Activated T-cell treated with anti-CD3 and anti-CD28 coated beads for 1 hour (primary cell): Measurements from ENCODE around the gene FBP1.
"Not testable (repeated sequence)": the region's sequence is repeated elsewhere in the genome, so short reads cannot be mapped to it uniquely, and the experiment has no call there.

Experiments used
- DNase-seq: peaks from one replicate; pipeline ENCODE4 v3.0.0-alpha.2; 2020; ENCODE audit warnings: low read depth

Gene FBP1

DNA sequence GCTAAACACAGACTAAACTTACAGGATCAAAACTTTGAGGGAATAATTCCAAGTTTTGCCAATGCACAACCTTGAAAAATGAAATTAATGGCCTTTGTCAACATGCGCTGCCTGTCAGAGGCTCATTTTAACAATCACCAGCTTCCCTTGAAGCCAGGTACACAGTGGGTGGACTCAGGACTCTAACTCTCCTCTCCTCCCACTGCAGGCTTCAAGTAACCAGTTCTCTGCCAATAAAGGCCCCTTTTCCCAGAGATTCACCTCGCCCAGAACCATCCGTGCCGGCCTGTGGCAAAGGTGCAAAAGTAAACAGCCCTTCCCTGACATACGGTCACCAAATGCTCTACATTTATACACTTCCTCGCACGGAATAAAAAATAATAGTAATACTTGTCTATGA, 27.2 kb downstream of the FBP1 start:
- no peak for DNase-seq

DNA sequence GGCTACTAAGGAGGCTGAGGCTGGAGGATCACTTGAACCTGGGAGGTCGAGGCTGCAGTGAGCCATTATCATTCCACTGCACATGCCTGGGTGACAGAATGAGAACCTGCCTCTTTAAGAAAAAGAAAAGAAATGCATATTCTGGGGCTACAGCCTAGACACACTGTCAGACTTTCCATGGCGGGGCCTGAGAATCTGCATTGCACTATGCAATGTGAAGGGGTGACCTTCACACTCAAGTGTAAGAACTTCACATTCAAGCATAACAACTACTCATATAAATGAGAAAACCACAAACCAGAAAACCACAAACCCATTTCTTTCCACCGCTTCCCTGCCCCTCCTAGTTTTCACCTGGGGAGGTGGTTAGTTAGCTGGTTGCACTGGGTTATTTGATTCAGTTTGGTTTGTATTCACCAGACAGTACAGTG, 27.7 kb downstream of the FBP1 start:
- no peak for DNase-seq

DNA sequence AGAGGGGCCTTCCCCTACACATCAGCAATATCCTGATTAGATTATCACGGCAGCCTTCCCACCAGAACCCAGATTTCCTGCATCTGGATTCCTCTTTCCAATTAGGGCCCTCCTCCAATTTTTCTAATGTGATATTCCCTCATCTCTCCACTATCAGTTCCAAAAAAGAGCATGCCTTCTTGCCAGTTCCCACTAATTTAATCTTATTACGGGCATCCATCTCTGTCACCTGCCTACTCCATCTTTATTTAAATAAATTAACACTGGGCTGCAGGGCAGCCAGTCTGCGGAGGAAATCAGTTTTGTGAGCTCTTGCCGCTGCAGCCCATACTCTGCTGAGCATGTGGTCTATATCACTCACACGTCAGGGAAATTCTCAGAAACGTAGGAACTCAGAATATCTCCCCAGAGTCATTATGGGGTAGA, 29.1 kb downstream of the FBP1 start:
- no peak for DNase-seq

DNA sequence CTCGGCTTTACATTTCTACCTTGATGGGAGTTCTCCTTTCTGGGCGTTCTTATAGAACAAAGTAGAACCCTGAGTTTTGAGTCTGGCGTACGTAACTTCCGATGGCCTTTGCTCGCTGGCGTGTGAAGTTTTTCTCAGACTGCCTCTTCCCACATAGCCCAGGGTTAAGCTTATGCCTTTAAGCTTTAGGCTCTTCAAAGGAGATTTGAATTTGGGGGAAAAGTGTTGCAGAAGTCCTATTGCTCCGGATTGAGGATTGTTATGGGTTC, 32.0 kb downstream of the FBP1 start:
- no peak for DNase-seq

DNA sequence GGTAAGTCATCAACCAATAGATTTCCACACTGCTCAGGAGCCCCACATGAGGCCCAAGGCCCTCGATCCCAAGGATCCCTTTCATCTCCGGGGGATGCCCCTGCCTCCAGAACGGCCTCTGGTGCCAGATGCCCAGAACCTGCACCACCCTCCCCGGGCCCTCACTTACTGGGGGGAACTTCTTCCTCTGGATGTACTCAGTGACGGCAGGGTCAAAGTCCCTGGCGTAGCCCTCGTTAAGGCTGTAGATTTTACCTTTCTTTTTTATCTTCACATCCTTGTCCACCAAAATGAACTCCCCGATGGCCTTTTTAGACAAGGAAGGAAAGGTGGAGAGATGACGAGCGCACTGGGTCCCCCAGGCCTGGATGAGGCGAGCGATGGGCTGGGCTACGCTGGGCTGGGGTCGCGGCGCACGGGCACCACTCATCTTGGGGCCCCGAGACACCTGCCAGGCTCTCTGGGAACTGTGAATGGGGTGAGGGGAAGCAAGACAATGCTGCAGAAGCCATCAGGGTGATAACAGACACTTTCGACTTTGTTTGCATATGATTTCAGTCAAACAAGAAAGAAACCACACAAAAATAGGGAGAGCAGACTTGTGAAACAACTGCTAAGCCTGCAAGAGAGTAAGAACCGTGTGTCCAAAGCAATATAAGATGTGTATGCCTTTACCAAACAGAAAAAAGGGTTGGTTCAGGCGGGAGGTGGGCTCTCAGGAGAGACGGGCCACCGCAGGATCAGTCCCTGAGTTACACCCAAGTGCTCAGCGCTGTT, 32.5 kb downstream of the FBP1 start:
- DNase-seq = no peak

DNA sequence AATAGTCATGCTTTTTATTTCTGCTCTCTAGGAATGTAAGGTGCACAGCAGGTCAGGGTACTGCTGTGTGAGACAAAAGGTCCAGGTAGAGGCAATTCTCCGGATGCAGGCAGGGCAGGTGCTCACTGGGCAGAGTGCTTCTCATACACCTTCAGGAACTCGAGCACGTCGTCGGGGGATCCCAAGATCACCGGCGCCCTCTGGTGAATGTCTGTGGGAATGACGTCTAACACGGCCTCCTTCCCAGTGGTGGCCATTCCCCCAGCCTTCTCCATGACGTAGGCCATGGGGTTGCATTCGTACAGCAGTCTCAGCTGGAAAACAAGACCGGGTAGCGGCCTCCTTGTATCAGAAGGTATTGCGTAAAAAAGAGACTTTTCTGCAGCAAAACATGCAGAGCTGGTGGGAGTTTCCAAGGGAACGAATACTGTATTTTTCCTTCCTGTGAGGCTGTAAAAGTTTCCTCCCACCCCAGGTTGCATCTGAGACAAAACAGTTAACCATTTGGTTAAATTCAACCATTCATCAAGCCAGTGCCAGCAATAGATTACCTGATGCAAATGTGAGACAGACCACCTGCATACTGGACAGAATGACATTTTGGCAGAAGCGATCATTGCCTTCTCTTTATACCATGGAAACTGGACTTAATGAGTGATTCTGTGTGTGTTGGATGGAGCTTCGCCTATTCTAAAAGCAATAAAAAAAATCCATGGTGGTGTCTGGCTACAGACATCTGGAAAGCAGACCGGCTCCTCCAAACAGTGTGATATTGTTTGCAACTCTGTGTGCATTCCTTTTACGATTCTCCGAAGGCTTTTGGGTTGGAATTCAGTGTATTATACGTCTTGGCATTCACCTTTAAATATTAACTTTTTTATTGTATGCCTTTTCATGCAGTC, 35.8 kb downstream of the FBP1 start:
- peak; percentile 38 for DNase-seq

DNA sequence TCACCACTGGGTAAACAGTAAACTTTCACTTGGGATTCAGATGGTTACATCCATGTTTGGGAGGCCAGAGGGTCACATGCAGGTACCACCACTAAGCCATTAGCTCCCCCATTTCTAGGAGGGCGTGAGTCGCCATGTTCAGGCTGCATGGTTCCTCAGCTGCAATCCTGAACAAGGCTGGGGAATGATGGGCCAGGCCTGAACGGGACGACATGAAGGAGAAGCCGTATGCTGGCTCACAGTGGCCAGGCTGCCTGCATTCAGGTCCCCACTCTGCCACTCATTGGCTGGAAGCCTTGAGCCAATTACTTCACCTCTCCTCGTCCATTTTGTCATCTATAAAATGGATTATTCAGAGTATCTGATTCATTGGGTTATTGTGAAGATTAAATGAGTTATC, 36.7 kb downstream of the FBP1 start:
- DNase-seq = no peak

DNA sequence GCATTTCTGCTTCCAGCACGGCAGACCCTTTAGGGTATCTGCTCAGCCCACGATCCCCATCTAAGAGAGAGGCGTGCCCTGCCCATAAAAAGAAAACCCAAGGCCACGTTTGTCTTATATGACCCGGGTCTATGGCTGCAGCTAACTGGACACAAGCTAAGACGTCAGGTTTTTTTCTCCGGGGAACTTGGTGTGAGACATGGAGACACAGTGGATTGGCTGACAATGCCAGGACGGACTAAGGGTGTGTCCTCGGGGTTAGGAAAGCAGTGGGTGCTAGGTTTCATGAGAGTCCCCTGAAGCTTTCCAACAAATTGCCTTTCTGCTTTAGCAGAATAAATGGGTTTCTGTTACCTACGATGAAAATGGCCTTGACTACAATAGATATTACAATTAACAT, 38.6 kb downstream of the FBP1 start:
- DNase-seq = no peak

DNA sequence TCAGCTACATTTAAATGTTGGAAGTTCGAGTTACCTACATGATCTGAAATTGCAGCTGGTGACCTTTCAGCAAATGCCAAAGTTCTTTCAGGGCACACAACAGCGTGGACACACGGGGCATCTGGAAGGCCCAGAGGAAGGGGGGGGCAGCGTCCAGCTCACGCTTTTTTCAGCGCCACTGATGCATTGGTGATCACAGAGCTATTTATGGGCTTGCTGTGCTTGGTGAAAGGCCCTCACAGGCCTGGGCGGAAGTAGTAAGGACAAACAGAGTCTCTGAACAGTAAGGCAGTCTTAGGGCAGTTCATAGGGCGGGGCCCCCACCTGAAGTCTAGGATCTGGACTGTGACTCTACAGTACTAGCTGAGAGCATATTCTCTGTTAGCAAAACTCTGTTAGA, 39.1 kb downstream of the FBP1 start:
- DNase-seq = no peak

DNA sequence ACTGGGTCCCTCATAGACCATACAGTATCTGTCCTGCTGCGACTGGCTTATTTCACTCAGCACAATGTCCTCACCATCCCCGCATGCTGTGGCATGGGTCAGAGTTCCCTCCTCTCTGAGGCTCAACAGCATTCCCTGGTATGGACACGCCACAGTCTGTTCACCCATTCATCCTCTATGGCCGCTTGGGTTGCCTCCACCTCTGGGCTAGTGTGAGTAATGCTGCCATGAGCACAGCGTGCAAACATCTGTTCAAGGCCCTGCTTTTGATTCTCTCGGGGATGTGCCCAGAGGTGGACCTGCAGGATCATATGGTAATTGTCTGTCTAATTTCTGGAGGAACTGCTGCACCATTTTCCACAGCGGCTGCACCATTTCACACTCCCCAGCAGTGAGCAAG, 40.2 kb downstream of the FBP1 start:
- no peak for DNase-seq

DNA sequence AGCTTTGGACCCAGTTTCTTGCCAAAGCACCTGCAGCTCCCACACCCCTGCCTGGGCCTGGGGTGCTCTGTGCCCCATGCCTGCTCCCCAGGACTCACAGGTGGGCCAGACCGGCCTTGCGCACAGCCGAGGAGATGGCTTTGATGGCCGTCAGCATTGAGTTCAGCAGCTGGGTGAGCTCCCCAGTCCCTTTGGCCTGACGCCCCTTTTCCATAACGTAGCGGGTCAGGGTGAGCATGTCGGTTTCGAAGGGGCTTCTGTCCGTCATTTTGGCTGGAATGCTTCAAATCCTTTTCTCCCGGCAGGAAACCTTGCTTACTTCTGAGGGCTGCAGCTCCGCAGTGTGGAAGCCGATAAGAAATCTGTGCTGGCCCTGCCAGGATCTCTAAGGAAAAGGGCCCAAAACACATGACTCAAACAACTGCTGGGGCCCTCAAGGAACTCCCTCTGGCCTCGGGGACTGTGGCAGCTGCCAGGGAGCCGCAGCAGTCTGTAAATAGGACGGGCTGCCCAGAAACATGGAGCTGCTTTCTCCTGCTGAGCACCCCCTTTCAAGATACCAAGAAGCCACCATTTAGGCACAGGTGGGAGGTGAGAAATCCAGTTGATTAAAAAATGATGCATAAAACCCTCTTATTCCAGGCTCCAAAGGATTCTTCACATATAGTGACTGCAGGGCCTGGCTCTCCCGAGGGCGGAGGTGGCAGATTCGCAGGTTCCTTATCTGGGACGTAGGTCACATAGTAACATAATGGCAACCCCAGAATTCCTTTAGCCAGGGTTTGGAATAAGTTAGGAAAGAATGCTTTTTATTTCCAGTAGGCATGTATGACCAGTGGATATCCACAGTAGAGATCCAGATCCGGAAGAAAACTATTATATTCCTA, 45.6 kb downstream of the FBP1 start, which contains the start of gene FBP2:
Gene FBP2, minus strand, starts transcription at position 366 of the 887 bp plus-strand sequence. Its CDS starts 98 bp downstream, at position 268.
- DNase-seq = no peak

DNA sequence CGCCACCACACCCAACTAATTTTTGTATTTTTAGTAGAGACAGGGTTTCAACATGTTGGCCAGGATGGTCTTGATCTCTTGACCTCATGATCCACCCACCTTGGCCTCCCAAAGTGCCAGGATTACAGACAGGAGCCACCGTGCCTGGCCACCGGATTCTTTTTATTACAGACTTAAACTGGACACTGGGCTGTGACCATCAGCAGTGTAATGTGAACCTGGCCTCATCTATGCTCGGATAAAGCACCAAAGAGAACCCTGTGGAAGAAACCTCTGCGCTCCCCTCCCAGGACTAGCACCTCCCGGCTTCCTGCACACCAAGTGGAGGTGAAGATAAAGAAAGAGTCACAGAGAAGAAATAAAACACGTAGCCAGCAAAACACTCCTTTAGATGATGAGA, 46.6 kb downstream of the FBP1 start:
- not testable (repeated sequence) for DNase-seq

DNA sequence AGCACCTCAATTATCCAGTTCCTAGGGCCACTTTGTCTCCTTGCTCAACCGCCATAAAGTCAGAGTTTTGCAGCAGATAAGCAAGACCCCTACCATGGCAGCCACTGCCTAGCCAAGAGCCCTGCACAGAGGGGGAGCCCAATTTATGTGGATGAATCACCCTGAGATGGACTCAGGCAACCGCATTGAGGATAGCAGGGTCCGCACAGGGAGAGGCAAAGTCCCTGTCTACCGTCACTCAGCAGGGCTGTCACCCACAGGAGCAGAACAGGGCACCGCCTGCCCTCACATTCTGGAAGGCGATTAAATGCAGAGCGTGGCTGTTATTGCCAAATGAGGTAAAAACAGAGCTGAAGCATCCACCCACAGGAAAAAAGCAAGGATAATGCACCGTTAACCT, 47.4 kb downstream of the FBP1 start:
- DNase-seq = no peak

DNA sequence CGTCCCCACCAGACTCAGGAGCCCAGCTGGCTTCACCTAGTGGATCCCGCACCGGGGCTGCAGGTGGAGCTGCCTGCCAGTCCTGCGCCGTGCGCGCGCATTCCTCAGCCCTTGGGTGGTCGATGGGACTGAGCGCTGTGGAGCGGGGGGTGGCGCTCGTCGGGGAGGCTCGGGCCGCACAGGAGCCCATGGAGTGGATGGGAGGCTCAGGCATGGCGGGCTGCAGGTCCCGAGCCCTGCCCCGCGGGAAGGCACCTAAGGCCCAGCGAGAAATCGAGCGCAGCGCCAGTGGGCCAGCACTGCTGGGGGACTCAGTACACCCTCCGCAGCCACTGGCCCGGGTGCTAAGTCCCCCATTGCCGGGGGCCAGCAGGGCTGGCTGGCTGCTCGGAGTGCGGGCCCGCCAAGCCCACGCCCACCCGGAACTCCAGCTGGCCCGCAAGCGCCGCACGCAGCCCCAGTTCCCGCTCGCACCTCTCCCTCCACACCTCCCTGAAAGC, 48.2 kb downstream of the FBP1 start:
- DNase-seq = not testable (repeated sequence)

DNA sequence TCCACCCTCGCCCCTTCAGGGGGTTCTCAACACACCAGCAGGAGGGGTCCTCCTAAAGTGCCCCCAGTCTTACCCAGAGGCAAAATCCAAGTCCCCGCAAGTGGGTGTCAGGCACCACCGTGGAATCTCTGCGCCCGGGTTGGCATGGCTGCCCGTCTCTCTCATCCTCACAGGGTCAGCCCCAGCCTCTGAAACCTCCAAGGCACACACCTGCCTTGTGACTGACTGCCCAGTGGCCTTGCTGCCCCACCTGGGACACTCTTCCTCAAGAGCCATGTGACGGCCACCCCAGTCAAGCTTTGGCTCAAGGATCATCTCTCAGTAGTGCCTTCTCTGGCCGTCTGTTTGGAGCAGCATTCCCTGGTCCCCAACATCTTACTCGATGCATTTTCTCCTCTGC, 50.6 kb downstream of the FBP1 start:
- DNase-seq = no peak

DNA sequence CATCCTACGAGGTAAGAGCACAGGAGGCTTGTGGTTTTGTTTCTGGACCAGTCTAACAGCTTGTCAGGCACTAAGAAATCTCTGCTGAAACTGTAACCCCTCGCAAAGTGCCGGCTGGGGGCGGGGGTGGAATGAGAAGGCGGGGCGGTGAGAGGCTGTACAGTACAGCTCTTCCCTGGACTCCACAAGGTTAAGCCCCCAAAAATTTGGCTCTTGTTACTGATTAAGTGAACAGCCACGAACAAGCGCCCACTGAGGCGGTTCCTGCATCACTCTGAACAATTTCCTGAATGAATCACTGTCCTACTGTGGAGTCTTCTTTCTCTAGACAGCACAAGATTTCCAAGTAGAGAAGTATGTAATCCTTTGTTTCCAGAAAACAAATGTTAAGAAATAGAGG, 52.5 kb downstream of the FBP1 start:
- no peak for DNase-seq

DNA sequence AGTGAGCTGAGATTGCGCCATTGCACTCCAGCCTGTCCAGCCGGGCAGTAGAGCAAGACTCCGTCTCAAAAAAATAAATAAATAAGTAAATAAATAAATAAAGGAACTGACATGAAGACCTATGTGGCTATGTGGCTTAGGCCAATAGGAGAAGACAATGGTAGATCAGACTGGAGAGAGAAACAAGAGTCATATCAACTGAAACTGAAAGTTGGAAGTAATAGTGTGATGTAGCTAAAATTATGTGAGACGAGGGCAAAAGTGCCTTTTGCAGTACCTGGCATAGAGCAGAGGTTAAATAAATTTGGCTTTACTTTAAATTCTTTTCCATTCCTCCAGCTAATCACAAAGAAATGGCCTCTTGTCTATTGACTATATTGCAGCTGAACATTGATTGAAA, 53.0 kb downstream of the FBP1 start:
- no peak for DNase-seq

DNA sequence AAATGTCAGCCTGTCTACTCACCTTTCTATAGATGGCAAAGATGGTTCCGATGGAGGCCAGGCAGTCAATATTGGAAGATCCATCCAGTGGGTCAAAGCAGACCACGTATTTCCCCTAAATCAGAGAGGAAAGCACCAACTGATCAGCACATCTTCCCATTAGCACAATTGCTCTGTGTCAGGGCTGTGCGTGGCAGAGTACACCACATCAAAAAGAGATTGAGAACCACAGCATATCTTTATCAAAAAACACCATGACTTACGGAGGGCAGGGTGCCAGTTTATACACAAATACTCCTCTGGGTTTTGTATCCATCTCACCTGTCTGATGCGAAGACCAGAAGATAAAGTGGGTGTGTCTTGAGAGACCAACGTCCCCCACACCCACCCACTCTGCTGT, 54.8 kb downstream of the FBP1 start:
- no peak for DNase-seq

DNA sequence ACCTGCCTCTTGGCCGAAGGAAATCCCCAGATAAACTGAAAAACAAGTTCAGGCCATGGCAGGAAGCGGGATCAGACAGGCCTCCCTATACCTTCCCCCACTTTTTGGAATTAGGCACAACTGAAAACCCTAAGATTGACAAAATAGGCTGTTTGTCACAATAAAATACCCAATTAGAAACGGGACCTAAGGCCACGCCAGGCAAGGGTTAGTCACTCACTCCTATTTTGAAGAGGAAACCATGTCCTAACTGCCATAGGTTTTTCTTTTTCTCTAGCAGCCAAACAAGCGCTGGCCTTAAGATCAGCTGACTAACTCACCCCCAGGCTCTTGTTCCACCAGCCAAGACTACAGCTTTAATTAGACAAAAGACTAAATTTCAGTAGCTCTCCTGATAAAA, 57.6 kb downstream of the FBP1 start:
- DNase-seq = no peak

DNA sequence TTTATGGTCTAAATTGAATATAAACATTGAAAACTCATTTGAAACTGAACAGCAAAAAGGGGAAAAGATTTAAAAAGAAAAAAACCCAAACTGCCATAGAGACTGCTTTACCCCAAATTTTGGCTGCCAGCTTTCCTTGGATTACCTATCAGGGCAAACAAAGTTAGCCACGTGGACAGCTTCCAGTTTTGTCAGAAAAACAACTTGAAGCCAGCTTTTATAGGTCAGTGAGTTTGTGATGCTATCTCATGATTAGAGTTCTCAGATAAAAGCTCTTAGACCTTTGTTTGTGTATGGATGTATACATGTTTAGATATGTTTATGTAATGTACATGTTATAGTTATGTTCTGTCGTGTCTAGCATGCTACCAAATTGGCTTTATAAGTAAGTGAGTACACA, 61.7 kb downstream of the FBP1 start:
- no peak for DNase-seq

DNA sequence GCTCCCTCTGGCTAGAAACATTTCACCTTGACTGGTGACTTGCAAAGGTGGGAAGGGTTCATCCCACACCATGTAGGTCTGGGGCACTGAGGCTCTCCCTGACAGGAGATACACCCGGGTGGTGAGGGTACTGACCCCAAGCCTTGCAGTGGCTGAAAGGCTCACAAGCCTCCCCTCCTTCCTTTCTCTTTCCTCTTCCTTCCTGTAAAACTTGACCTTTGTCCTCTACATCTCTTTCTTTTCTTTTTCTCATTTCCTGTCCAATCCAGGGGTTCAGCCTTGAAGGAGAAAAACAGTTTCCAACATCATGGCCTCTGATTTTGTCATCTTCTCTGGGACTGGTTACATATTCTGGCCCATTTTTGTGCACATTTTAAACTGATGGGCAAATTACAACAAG, 62.3 kb downstream of the FBP1 start:
- no peak for DNase-seq

DNA sequence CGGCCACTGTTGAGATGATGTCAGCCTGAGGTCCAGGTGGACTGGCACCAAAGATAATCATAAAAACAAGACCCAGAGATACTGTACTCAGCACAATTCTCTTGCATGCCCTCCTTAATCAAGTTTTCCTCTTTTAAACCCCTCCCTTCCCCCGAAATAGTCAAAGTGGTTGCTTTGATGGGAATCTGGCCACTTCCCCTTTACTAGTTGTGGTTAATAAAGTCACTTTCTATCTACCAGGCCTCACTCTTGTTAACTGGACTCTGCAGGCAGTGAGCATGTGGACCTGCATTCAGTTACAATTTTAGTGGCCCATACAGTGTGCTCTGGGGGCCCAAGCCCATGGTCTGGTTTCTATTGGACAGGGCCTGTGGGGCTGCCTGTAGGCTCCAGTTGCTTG, 63.2 kb downstream of the FBP1 start:
- DNase-seq = no peak
